OCI-LY7 (cell line): ENCODE data around the gene ANKRA2. TPM values are rescaled to one million over a fixed set of nuclear protein-coding genes. Genes with fewer than 3 reads are reported as not detected.
"Not testable (repeated sequence)": the region's sequence is repeated elsewhere in the genome, so short reads cannot be mapped to it uniquely, and the experiment has no call there.

Experiments used
- BruUV-seq: library from RNA; stranded (reverse); fragments of 400-500 nt; replicated peaks from 2 replicates; lab custom pipeline; 2021; lab: Mats Ljungman, UMichigan
- CTCF ChIA-PET: fragments of 300-600 bp; sonication (Branson Sonifier 250); formaldehyde crosslinking; loops from one replicate; lab custom pipeline; 2022; ENCODE audit warnings: antibody characterized with exemption; ENCODE audit not compliant: unreplicated experiment; lab: Charles Lee
- POLR2A ChIA-PET: fragments of 300-600 bp; sonication (Branson Sonifier 250); formaldehyde crosslinking; loops from one replicate; lab custom pipeline; 2022; ENCODE audit warnings: antibody characterized with exemption; lab: Charles Lee
- DNase-seq: peaks from one replicate; pipeline ENCODE4 v3.0.0-alpha.2; 2015; ENCODE audit warnings: low spot score
- H2AFZ ChIP-seq: fragments of 200-600 bp; sonication (generic), shearing (Covaris generic); 2 replicates; pipeline ENCODE4 v1.6.1; 2014; ENCODE audit warnings: mild to moderate bottlenecking, antibody characterized with exemption, low read length, moderate library complexity
- H3K27ac ChIP-seq: fragments of 200-600 bp; sonication (generic); 2 replicates; pipeline ENCODE4 v1.5.1; 2014; ENCODE audit warnings: mixed run types, low read depth, mild to moderate bottlenecking, moderate library complexity, low read length, inconsistent platforms; ENCODE audit not compliant: poor library complexity, severe bottlenecking
- H3K36me3 ChIP-seq: fragments of 200-600 bp; sonication (generic); 2 replicates; pipeline ENCODE4 v1.6.1; 2014; ENCODE audit warnings: mild to moderate bottlenecking, antibody characterized with exemption, low read length, moderate library complexity, mixed read lengths; ENCODE audit not compliant: insufficient read depth
- H3K4me1 ChIP-seq: fragments of 200-600 bp; sonication (generic); 2 replicates; pipeline ENCODE4 v1.5.1; 2014; ENCODE audit warnings: mild to moderate bottlenecking, low read length; ENCODE audit not compliant: insufficient read depth, poor library complexity, severe bottlenecking
- H3K4me2 ChIP-seq: fragments of 200-600 bp; sonication (generic); 2 replicates; pipeline ENCODE4 v1.6.1; 2014; ENCODE audit warnings: mild to moderate bottlenecking, low read length
- H3K4me3 ChIP-seq: fragments of 200-600 bp; sonication (generic); 2 replicates; pipeline ENCODE4 v1.5.1; 2014; ENCODE audit warnings: mild to moderate bottlenecking, low read depth, low read length; ENCODE audit not compliant: poor library complexity, severe bottlenecking
- H3K79me2 ChIP-seq: fragments of 200-600 bp; sonication (generic); 2 replicates; pipeline ENCODE4 v1.6.1; 2016; ENCODE audit warnings: low read depth, mild to moderate bottlenecking, low read length, moderate library complexity, mixed read lengths; ENCODE audit not compliant: insufficient read depth
- H3K9me2 ChIP-seq: fragments of 200-600 bp; sonication (generic); 2 replicates; pipeline ENCODE4 v1.6.1; 2016; ENCODE audit warnings: mild to moderate bottlenecking, low read length, mixed read lengths; ENCODE audit not compliant: insufficient read depth
- H3K9me3 ChIP-seq: fragments of 200-600 bp; sonication (generic); 2 replicates; pipeline ENCODE4 v1.6.1; 2014; ENCODE audit warnings: mild to moderate bottlenecking, mixed run types, low read length, mixed read lengths
- H4K20me1 ChIP-seq: fragments of 200-600 bp; sonication (generic); 2 replicates; pipeline ENCODE4 v1.6.1; 2014; ENCODE audit warnings: mild to moderate bottlenecking, antibody characterized with exemption, low read length, moderate library complexity, mixed read lengths; ENCODE audit not compliant: insufficient read depth
- EZH2phosphoT487 ChIP-seq: fragments of 200-600 bp; sonication (generic); IDR thresholded peaks from 2 replicates; pipeline ENCODE4 v1.6.1; 2018; ENCODE audit warnings: low read depth, borderline replicate concordance, mild to moderate bottlenecking, mixed run types, antibody characterized with exemption, low read length, moderate library complexity, mixed read lengths
- intact Hi-C: fragments of 100-400 bp; cut with micrococcal nuclease; formaldehyde crosslinking; loops from one replicate; pipeline ENCODE4 v1.10.0; 2022; ENCODE audit not compliant: unreplicated experiment
- total RNA-seq, 2 experiments: library from RNA; depleted of rRNA in 1 of 2; stranded (reverse); fragments of >200 nt in 1 of 2; shearing (Covaris generic) in 1 of 2; gene quantifications; 2 replicates each; pipeline ENCODE4 v1.2.3, GENCODE V29; 2014 to 2022
- TF ChIP-seq, protein P1 (sequence below): fragments of 200-600 bp; sonication (generic); conservative IDR thresholded peaks from 2 replicates; pipeline ENCODE4 v1.5.1; 2014; ENCODE audit warnings: mild to moderate bottlenecking, antibody characterized with exemption, low read length, moderate library complexity, mixed read lengths

ANKRA2 gene
- total RNA-seq, 2 experiments from 2014 or later, result 13.1 to 17.5 TPM

DNA sequence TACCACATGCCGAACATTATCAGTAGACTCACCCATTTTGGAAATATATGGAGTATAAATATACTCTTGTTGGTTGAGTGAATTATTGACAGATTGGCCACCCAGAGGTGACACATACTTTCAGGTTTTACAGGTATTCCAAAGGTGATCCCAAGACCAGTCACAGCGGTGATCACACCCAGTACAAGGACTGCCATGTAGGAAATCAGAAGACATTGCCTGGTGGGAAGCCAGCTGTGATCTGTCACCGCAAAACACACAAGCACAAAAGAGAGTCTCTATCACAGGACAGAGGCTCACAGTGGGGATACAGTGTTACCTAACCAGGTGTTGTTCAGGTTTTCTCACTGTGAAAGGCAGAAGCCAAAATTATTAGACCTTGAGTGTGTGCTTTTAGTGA, 51.4 kb downstream of the ANKRA2 start:
- BruUV-seq, result no TSS peak
- CTCF ChIA-PET, result no interaction called here
- POLR2A ChIA-PET, result no interaction called here

DNA sequence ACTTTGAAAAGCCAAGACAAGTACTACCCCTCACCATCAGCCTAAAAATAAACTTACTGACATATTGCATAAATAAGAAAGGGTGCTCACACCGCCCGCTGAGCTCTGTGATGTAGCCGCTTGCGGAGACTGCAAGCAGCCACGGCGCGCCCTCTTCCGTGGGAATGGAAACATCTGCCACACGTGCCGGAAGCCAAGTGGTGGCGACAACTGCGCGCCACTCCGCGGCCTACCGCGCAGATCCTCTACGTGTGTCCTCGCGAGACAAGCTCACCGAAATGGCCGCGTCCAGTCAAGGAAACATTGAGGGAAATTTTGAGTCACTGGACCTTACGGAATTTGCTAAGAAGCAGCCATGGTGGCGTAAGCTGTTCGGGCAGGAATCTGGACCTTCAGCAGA, 56.9 kb downstream of the ANKRA2 start:
- H3K4me1 ChIP-seq, CTCF ChIA-PET, BruUV-seq, H4K20me1 ChIP-seq, DNase-seq, H3K79me2 ChIP-seq, H3K4me3 ChIP-seq, H3K4me2 ChIP-seq, POLR2A ChIA-PET, H3K9me2 ChIP-seq, intact Hi-C loops, H3K27ac ChIP-seq, H3K9me3 ChIP-seq, H2AFZ ChIP-seq: not testable (repeated sequence)
- H3K36me3 ChIP-seq, result peaks cover 40% of the 10 kb centered on the region

More for the DNA sequence above, 51.4 kb downstream of the ANKRA2 start:
- Histone ChIP-seq H3K27ac (no peak overlapping the region), H2AFZ (no peak overlapping the region), H3K79me2 (no peaks in the 10 kb centered on the region), H3K4me1 (no peaks in the 10 kb centered on the region), H3K9me2 (no peaks in the 10 kb centered on the region), H3K4me3 (no peak overlapping the region), H3K9me3 (no peaks in the 10 kb centered on the region), H4K20me1 (no peaks in the 10 kb centered on the region), H3K4me2 (no peak overlapping the region), H3K36me3 (no peaks in the 10 kb centered on the region)
- no peak for TF ChIP-seq EZH2phosphoT487
- TF ChIP-seq, protein P1, sequence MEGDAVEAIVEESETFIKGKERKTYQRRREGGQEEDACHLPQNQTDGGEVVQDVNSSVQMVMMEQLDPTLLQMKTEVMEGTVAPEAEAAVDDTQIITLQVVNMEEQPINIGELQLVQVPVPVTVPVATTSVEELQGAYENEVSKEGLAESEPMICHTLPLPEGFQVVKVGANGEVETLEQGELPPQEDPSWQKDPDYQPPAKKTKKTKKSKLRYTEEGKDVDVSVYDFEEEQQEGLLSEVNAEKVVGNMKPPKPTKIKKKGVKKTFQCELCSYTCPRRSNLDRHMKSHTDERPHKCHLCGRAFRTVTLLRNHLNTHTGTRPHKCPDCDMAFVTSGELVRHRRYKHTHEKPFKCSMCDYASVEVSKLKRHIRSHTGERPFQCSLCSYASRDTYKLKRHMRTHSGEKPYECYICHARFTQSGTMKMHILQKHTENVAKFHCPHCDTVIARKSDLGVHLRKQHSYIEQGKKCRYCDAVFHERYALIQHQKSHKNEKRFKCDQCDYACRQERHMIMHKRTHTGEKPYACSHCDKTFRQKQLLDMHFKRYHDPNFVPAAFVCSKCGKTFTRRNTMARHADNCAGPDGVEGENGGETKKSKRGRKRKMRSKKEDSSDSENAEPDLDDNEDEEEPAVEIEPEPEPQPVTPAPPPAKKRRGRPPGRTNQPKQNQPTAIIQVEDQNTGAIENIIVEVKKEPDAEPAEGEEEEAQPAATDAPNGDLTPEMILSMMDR, result no peak
- intact Hi-C loops, result no loop called here
- no peak for DNase-seq

DNA sequence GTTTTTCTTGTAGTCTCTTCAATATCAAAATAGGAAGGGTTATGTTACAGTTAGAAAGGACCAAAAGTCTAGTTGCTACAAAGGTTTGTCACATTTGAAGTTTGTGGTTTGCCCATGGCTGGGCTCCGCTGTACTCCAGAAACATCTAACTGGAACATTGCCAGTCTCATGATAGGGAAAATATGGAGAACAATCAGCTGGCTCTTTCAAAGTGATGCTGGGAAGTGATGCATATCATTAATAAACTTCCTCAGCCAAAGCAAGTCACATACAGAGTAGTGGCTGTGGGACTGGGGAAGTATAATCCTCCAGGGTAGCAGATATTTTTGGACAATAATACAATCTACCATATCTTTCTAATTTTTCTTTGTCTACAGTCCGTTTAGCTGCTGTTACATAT, 58.4 kb downstream of the ANKRA2 start:
- H3K79me2 ChIP-seq, result peaks cover 19% of the 10 kb centered on the region; the same call in 1 of the 2 replicates
- CTCF ChIA-PET, result no interaction called here
- H3K4me3 ChIP-seq, result no peak overlapping the region
- BruUV-seq, result no TSS peak
- H2AFZ ChIP-seq, result no peak overlapping the region
- TF ChIP-seq, protein P1, result no peak
- no peak for TF ChIP-seq EZH2phosphoT487
- H3K27ac ChIP-seq, result no peak overlapping the region
- POLR2A ChIA-PET, result interaction anchor here (0.9 kb wide), 1 partner anchor 9 kb away, joined by 5 read pairs; the partner anchor contains the start of gene BTF3
- H4K20me1 ChIP-seq, result peaks cover 7% of the 10 kb centered on the region; the same call in 1 of the 2 replicates
- no peaks in the 10 kb centered on the region for H3K9me3 ChIP-seq
- H3K4me2 ChIP-seq, result no peak overlapping the region
- H3K36me3 ChIP-seq, result peaks cover 54% of the 10 kb centered on the region
- no peaks in the 10 kb centered on the region for H3K4me1 ChIP-seq
- H3K9me2 ChIP-seq, result no peaks in the 10 kb centered on the region
- no peak for DNase-seq
- intact Hi-C loops, result no loop called here
